Thyroid gland (tissue), 4 donors: ENCODE measurements around the gene CHST14. TPM values are rescaled to one million over a fixed set of nuclear protein-coding genes. Genes with fewer than 3 reads are reported as not detected.

Source experiments
- DNase-seq, 2 donors: peaks; one replicate each; pipeline ENCODE4 v3.0.0-alpha.2; 2019
- H3K27ac ChIP-seq, 3 donors: fragments of 200-600 bp; sonication (generic); 1 replicate in 2 of 3; 2 replicates in 1 of 3; pipeline ENCODE4 v1.5.1; 2016 to 2019; ENCODE audit warnings: mild to moderate bottlenecking in 1 of 3, moderate library complexity in 1 of 3
- H3K27me3 ChIP-seq: fragments of 200-600 bp; sonication (generic); one replicate; pipeline ENCODE4 v1.5.1; 2019
- H3K36me3 ChIP-seq, 2 donors: fragments of 200-600 bp; sonication (generic); one replicate each; pipeline ENCODE4 v1.5.1; 2016 to 2019
- H3K4me1 ChIP-seq, 2 donors: fragments of 200-600 bp; sonication (generic); one replicate each; pipeline ENCODE4 v1.5.1; 2017 to 2019
- H3K4me3 ChIP-seq, 3 donors: fragments of 200-600 bp; sonication (generic); replicated peaks in 1 of 3; 1 replicate in 2 of 3; 2 replicates in 1 of 3; pipeline ENCODE4 v1.5.1; 2016; ENCODE audit warnings: mild to moderate bottlenecking in 1 of 3
- H3K9me3 ChIP-seq: fragments of 200-600 bp; sonication (generic); one replicate; pipeline ENCODE4 v1.5.1; 2017
- CTCF ChIP-seq, 6 experiments: fragments of 200-600 bp in 3 of 6; fragments of 450-650 bp in 3 of 6; sonication (generic) in 3 of 6; IDR thresholded peaks; one replicate each; pipeline ENCODE4 v1.5.1; 2016 to 2019; ENCODE audit warnings: antibody characterized with exemption in 6 of 6, mild to moderate bottlenecking in 2 of 6, inconsistent platforms in 1 of 6, moderate library complexity in 1 of 6
- POLR2A ChIP-seq, 2 donors: fragments of 450-650 bp; IDR thresholded peaks; one replicate each; pipeline ENCODE4 v1.6.1; 2017; ENCODE audit warnings: antibody characterized with exemption in 2 of 2, mild to moderate bottlenecking in 2 of 2, moderate library complexity in 1 of 2
- WGBS, 2 donors: methylation state at CpG; one replicate each; pipeline ENCODE4 v1.1.5; 2017; 5-methylcytosine and 5-hydroxymethylcytosine counted together
- intact Hi-C: fragments of 100-400 bp; cut with DNase I; formaldehyde crosslinking; loops from one replicate; pipeline ENCODE4 v1.15.1; 2023
- total RNA-seq, 4 donors: library from RNA; depleted of rRNA; stranded (reverse); fragments of >200 nt; gene quantifications; one replicate each; pipeline ENCODE4 v1.2.3, GENCODE V29; 2016

The CHST14 gene
- total RNA-seq, 4 donors from 2014 or later = 15.7 to 22.6 (median 20.1) TPM

- H3K36me3 ChIP-seq = no peaks in the 10 kb centered on the region
- H3K4me3 ChIP-seq = no peak overlapping the region
- TF ChIP-seq CTCF (IDR thresholded peaks at IDR 0.05) = no peak
- TF ChIP-seq POLR2A (IDR thresholded peaks at IDR 0.05) = no peak
- WGBS, 2 donors = 62 to 71% methylated on average over 9 of the region's 9 CpGs
- DNase-seq = no peak
- intact Hi-C loops = loop anchor here (10.0 kb wide), 1 partner anchor 59 kb away; no protein-coding TSS in a partner anchor
- H3K27me3 ChIP-seq = no peaks in the 10 kb centered on the region
- H3K27ac ChIP-seq = no peak overlapping the region
- H3K4me1 ChIP-seq = peaks cover 27 to 39% of the 10 kb centered on the region in 2 donors
- H3K9me3 ChIP-seq = no peaks in the 10 kb centered on the region
Observed at GRCh38 chr15:40445421-40445922, 25.3 kb upstream of the CHST14 start.

- Histone ChIP-seq H3K36me3 (no peaks in the 10 kb centered on the region), H3K9me3 (no peaks in the 10 kb centered on the region), H3K4me1 (peaks cover 29 to 42% of the 10 kb centered on the region in 2 donors), H3K4me3 (no peak overlapping the region), H3K27me3 (no peaks in the 10 kb centered on the region), H3K27ac (no peak overlapping the region)
- no peak for DNase-seq
- intact Hi-C loops = loop anchor here (10.0 kb wide), 1 partner anchor 59 kb away; no protein-coding TSS in a partner anchor
- no peak for TF ChIP-seq POLR2A (IDR thresholded peaks at IDR 0.05)
- TF ChIP-seq CTCF (IDR thresholded peaks at IDR 0.05) = no peak
- 55 to 67% methylated on average over 3 of the region's 3 CpGs for WGBS, 2 donors
Observed at GRCh38 chr15:40446144-40446543, 24.6 kb upstream of the CHST14 start.

- peaks cover 20 to 44% of the 10 kb centered on the region in 2 donors for H3K4me1 ChIP-seq
- no peaks in the 10 kb centered on the region for H3K36me3 ChIP-seq
- H3K4me3 ChIP-seq = no peak overlapping the region
- no peaks in the 10 kb centered on the region for H3K9me3 ChIP-seq
- intact Hi-C loops = loop anchor here (10.0 kb wide), 1 partner anchor 56 kb away; no protein-coding TSS in a partner anchor
- DNase-seq = no peak
- WGBS, 2 donors = 94 to 98% methylated on average over 4 of the region's 4 CpGs
- no peaks in the 10 kb centered on the region for H3K27me3 ChIP-seq
- TF ChIP-seq POLR2A (IDR thresholded peaks at IDR 0.05) = no peak
- TF ChIP-seq CTCF (IDR thresholded peaks at IDR 0.05) = no peak
- no peak overlapping the region for H3K27ac ChIP-seq
Observed at GRCh38 chr15:40448354-40448753, 22.4 kb upstream of the CHST14 start.

- no peak for TF ChIP-seq POLR2A (IDR thresholded peaks at IDR 0.05)
- TF ChIP-seq CTCF (IDR thresholded peaks at IDR 0.05) = no peak
- no peak for DNase-seq
- H3K27ac ChIP-seq = no peak overlapping the region
- H3K9me3 ChIP-seq = no peaks in the 10 kb centered on the region
- no peaks in the 10 kb centered on the region for H3K27me3 ChIP-seq
- no peak overlapping the region for H3K4me3 ChIP-seq
- H3K4me1 ChIP-seq = peaks cover 13 to 41% of the 10 kb centered on the region in 2 donors
- intact Hi-C loops = loop anchor here (10.0 kb wide), 1 partner anchor 56 kb away; no protein-coding TSS in a partner anchor
- H3K36me3 ChIP-seq = no peaks in the 10 kb centered on the region
Observed at GRCh38 chr15:40449275-40449674, 21.5 kb upstream of the CHST14 start.

GRCh38 chr15:40450047-40450446, 20.7 kb upstream of the CHST14 start:
- Histone ChIP-seq H3K27ac (no peak overlapping the region), H3K4me1 (peaks cover 13 to 41% of the 10 kb centered on the region in 2 donors), H3K27me3 (no peaks in the 10 kb centered on the region), H3K36me3 (no peaks in the 10 kb centered on the region), H3K9me3 (no peaks in the 10 kb centered on the region), H3K4me3 (no peak overlapping the region)
- no peak for TF ChIP-seq POLR2A (IDR thresholded peaks at IDR 0.05)
- TF ChIP-seq CTCF (IDR thresholded peaks at IDR 0.05) = no peak
- WGBS, 2 donors = 89 to 100% methylated on average over 2 of the region's 2 CpGs
- intact Hi-C loops = no loop called here
- DNase-seq = no peak
